ENCODE results near the gene PLEKHA5. TPM values are rescaled to one million over a fixed set of nuclear protein-coding genes. Genes with fewer than 3 reads are reported as not detected.

The PLEKHA5 gene
- total and polyA plus RNA-seq, 7 donors, result 0.52 to 3.3 (median 0.80) TPM

DNA sequence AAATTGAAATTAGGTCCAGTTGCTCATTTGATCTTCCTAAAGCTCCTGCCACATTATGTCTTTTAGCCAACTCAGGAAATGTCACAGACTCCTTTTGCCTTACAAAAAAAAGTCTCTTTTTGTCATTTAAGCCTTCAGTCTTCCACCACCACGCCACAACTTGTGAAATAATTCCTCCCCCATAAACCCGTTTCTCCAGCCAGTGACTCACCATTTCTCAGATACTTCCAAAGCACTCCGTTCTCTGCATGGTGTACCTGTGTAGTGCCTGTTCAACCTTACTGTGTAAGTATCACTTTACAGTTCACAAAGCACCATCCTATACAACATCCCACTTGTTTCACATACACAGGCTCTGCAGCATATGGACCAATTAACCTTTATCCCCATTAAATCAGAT, 170.2 kb downstream of the PLEKHA5 start:
- Histone ChIP-seq H3K27ac (no peak overlapping the region), H3K9me3 (no peaks in the 10 kb centered on the region), H3K4me3 (no peak overlapping the region), H3K27me3 (ENCODE audit: insufficient read depth in 3 of 3, low read length in 2 of 3) (no peaks in the 10 kb centered on the region), H3K4me1 (no peaks in the 10 kb centered on the region), H3K36me3 (ENCODE audit: insufficient read depth in 1 of 2, low read depth in 1 of 2) (no peaks in the 10 kb centered on the region)
- no peak for ATAC-seq
- TF ChIP-seq, protein P1, sequence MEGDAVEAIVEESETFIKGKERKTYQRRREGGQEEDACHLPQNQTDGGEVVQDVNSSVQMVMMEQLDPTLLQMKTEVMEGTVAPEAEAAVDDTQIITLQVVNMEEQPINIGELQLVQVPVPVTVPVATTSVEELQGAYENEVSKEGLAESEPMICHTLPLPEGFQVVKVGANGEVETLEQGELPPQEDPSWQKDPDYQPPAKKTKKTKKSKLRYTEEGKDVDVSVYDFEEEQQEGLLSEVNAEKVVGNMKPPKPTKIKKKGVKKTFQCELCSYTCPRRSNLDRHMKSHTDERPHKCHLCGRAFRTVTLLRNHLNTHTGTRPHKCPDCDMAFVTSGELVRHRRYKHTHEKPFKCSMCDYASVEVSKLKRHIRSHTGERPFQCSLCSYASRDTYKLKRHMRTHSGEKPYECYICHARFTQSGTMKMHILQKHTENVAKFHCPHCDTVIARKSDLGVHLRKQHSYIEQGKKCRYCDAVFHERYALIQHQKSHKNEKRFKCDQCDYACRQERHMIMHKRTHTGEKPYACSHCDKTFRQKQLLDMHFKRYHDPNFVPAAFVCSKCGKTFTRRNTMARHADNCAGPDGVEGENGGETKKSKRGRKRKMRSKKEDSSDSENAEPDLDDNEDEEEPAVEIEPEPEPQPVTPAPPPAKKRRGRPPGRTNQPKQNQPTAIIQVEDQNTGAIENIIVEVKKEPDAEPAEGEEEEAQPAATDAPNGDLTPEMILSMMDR (IDR thresholded peaks at IDR 0.05), result no peak
- WGBS, 3 donors, result 55 to 76% (median 60%) methylated on average over 3 of the region's 3 CpGs
- no peak for DNase-seq
- intact Hi-C loops (cut with DNase I), result no loop called here

DNA sequence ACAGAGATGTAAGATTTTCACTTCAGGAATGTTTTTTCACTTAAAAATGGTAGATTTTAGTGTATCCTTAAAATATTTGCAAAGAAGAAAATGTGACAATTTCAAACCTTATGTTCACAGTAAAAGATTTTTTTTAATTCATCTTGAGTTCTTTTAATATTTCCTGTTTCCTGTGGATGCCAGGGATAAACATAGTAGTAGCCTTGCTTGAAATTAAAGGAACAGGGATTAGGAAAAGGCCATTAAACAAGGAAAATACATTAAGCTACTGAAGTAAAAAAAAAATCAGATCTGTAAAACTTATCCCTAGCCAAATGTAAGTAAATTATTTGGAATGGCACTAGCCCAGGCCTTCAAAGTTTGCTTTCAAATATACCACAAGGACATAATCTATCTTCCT, 171.7 kb downstream of the PLEKHA5 start:
- H3K27me3 ChIP-seq (ENCODE audit: insufficient read depth in 3 of 3, low read length in 2 of 3), result no peaks in the 10 kb centered on the region
- H3K4me3 ChIP-seq, result no peak overlapping the region
- H3K27ac ChIP-seq, result no peak overlapping the region
- ATAC-seq (no peak), DNase-seq (no peak)
- H3K4me1 ChIP-seq, result no peaks in the 10 kb centered on the region
- intact Hi-C loops (cut with DNase I), result no loop called here
- no peaks in the 10 kb centered on the region for H3K9me3 ChIP-seq
- TF ChIP-seq, protein P1 (IDR thresholded peaks at IDR 0.05), result no peak
- no peaks in the 10 kb centered on the region for H3K36me3 ChIP-seq (ENCODE audit: insufficient read depth in 1 of 2, low read depth in 1 of 2)

DNA sequence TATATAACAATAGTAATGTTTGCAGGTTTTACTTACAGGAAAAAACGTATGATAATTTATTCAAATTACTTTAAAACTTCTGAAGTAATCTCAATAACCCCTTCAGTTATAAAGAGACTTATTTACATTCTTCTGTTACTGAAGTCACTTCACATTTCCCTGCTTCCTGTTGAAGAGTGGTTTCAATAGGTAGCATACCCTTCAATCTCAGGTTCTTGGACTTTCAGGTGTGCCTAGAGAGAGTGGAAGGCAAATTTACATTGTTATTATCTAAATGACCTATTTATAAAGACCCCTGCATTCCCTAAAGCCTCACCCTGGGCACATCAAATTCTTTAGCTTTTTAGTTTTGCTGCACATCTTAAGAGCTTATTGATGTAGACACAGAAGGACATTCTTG, 172.2 kb downstream of the PLEKHA5 start:
- ATAC-seq, result no peak
- TF ChIP-seq, protein P1 (IDR thresholded peaks at IDR 0.05), result no peak

DNA sequence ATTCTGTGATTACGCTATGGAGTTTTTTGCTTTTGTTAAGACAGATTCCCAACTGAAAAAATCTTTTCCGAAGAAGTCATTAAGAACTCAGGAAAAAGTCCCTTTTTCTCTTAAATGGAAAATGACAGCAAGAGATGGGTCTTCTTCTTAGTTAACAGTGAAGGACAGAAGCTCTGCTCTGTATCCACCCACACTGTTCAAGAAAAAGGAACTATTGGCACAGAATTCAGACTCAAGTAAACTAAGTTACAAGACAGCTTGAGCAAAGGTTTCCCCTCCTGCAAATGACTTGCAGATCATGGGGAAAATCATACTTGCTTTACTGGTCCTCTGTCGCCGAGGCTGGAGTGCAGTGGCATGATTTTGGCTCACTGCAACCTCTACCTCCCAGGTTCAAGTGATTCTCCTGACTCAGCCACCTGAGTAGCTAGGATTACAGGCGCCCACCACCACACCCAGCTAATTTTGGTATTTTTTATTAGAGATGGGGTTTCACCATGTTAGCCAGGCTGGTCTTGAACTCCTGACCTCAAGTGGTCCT, 172.6 kb downstream of the PLEKHA5 start:
- no peak for DNase-seq
- no peaks in the 10 kb centered on the region for H3K9me3 ChIP-seq
- no peaks in the 10 kb centered on the region for H3K4me1 ChIP-seq
- intact Hi-C loops (cut with DNase I), result no loop called here
- ATAC-seq, result no peak
- no peaks in the 10 kb centered on the region for H3K36me3 ChIP-seq (ENCODE audit: insufficient read depth in 1 of 2, low read depth in 1 of 2)
- WGBS, 3 donors, result 93 to 99% (median 96%) methylated on average over 5 of the region's 5 CpGs
- no peak overlapping the region for H3K27ac ChIP-seq
- H3K27me3 ChIP-seq (ENCODE audit: insufficient read depth in 3 of 3, low read length in 2 of 3), result no peaks in the 10 kb centered on the region
- TF ChIP-seq, protein P1 (IDR thresholded peaks at IDR 0.05), result no peak
- H3K4me3 ChIP-seq, result no peak overlapping the region

More for the DNA sequence above, 172.2 kb downstream of the PLEKHA5 start:
- no peaks in the 10 kb centered on the region for H3K4me1 ChIP-seq
- intact Hi-C loops (cut with DNase I), result no loop called here
- DNase-seq, result no peak
- 60 to 69% (median 68%) methylated on average over 1 of the region's 1 CpG for WGBS, 3 donors
- no peak overlapping the region for H3K4me3 ChIP-seq
- no peaks in the 10 kb centered on the region for H3K36me3 ChIP-seq (ENCODE audit: insufficient read depth in 1 of 2, low read depth in 1 of 2)
- no peak overlapping the region for H3K27ac ChIP-seq
- no peaks in the 10 kb centered on the region for H3K9me3 ChIP-seq
- H3K27me3 ChIP-seq (ENCODE audit: insufficient read depth in 3 of 3, low read length in 2 of 3), result no peaks in the 10 kb centered on the region

DNA sequence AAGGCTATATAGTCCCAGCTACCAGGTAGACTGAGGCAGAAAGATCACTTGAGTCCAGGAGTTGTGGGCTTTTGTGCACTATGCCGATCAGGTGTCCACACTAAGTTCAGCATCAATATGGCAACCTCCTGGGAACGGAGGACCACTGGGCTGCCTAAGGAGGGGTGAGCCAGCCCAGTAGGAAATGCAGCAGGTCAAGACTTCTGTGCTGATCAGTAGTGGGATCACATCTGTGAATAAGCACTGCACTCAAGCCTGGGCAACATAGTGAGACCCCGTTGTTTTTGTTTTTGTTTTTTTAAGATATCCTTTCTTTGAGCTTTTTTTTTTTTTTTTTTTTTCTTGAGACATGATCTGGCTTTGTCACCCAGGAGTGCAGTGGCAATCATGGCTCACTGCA, 174.0 kb downstream of the PLEKHA5 start:
- intact Hi-C loops (cut with DNase I), result no loop called here
- Histone ChIP-seq H3K4me3 (no peak overlapping the region), H3K27me3 (ENCODE audit: insufficient read depth in 3 of 3, low read length in 2 of 3) (no peaks in the 10 kb centered on the region), H3K36me3 (ENCODE audit: insufficient read depth in 1 of 2, low read depth in 1 of 2) (no peaks in the 10 kb centered on the region), H3K9me3 (no peaks in the 10 kb centered on the region), H3K27ac (no peak overlapping the region), H3K4me1 (no peaks in the 10 kb centered on the region)
- no peak for ATAC-seq
- DNase-seq, result no peak
- 92 to 96% (median 95%) methylated on average over 3 of the region's 3 CpGs for WGBS, 3 donors
- TF ChIP-seq, protein P1 (IDR thresholded peaks at IDR 0.05), result no peak
